ENCODE measurements around the gene FGD4.
A peak's percentile ranks its signal among the peaks of the same experiment; 100 is the strongest.
"Not testable (repeated sequence)": the region's sequence is repeated elsewhere in the genome, so short reads cannot be mapped to it uniquely, and the experiment has no call there.

The FGD4 gene

GRCh38 chr12:32494656-32495055, 95.3 kb downstream of the FGD4 start:
- DNase-seq (ENCODE audit: low read depth) = no peak

- DNase-seq (ENCODE audit: low read depth) = no peak
Measured at GRCh38 chr12:32496946-32497345, 97.6 kb downstream of the FGD4 start.

- DNase-seq (ENCODE audit: low read depth) = no peak
Measured at GRCh38 chr12:32497864-32498263, 98.5 kb downstream of the FGD4 start.

GRCh38 chr12:32499048-32499447, 99.7 kb downstream of the FGD4 start:
- DNase-seq (ENCODE audit: low read depth) = no peak

- DNase-seq (ENCODE audit: low read depth) = peak; percentile 90
Measured at GRCh38 chr12:32501835-32502333, 102.5 kb downstream of the FGD4 start.

GRCh38 chr12:32502693-32503502, 103.5 kb downstream of the FGD4 start:
- DNase-seq (ENCODE audit: low read depth) = peak; percentile 93

GRCh38 chr12:32503730-32504129, 104.4 kb downstream of the FGD4 start:
- no peak for DNase-seq (ENCODE audit: low read depth)

- no peak for DNase-seq (ENCODE audit: low read depth)
Measured at GRCh38 chr12:32504591-32504990, 105.2 kb downstream of the FGD4 start.

- no peak for DNase-seq (ENCODE audit: low read depth)
Measured at GRCh38 chr12:32505067-32505945, 105.9 kb downstream of the FGD4 start.

GRCh38 chr12:32507096-32507941, 108.0 kb downstream of the FGD4 start:
- not testable (repeated sequence) for DNase-seq (ENCODE audit: low read depth)

- DNase-seq (ENCODE audit: low read depth) = no peak
Measured at GRCh38 chr12:32507942-32508320, 108.6 kb downstream of the FGD4 start.

- no peak for DNase-seq (ENCODE audit: low read depth)
Measured at GRCh38 chr12:32508626-32509025, 109.3 kb downstream of the FGD4 start.

- DNase-seq (ENCODE audit: low read depth) = no peak
Measured at GRCh38 chr12:32509328-32510091, 110.2 kb downstream of the FGD4 start.

- DNase-seq (ENCODE audit: low read depth) = not testable (repeated sequence)
Measured at GRCh38 chr12:32511976-32512375, 112.6 kb downstream of the FGD4 start.

GRCh38 chr12:32512379-32512778, 113.0 kb downstream of the FGD4 start:
- DNase-seq (ENCODE audit: low read depth) = no peak

GRCh38 chr12:32512910-32513309, 113.6 kb downstream of the FGD4 start:
- DNase-seq (ENCODE audit: low read depth) = no peak

- no peak for DNase-seq (ENCODE audit: low read depth)
Measured at GRCh38 chr12:32515137-32515873, 115.9 kb downstream of the FGD4 start.

- no peak for DNase-seq (ENCODE audit: low read depth)
Measured at GRCh38 chr12:32516230-32516629, 116.9 kb downstream of the FGD4 start.

- no peak for DNase-seq (ENCODE audit: low read depth)
Measured at GRCh38 chr12:32517966-32518365, 118.6 kb downstream of the FGD4 start.

- no peak for DNase-seq (ENCODE audit: low read depth)
Measured at GRCh38 chr12:32519047-32519446, 119.7 kb downstream of the FGD4 start.

Measured in iris pigment epithelial cell (primary cell).